ENCODE results near the gene XPO6. TPM values are rescaled to one million over a fixed set of nuclear protein-coding genes. Genes with fewer than 3 reads are reported as not detected.

XPO6 gene
- total RNA-seq, 1 experiment from 2014 or later, result 162 TPM

GRCh38 chr16:28086186-28087139, 125.3 kb downstream of the XPO6 start (continued):
- TF ChIP-seq CTCF (IDR thresholded peaks at IDR 0.05 in 2 of 3, conservative IDR thresholded peaks at IDR 0.05 in 1 of 3; ENCODE audit: borderline replicate concordance in 1 of 3, insufficient read depth in 1 of 3, low read depth in 2 of 3, low read length in 2 of 3), result no peak

GRCh38 chr16:28085389-28086171, 126.2 kb downstream of the XPO6 start:
- no peaks in the 10 kb centered on the region for H3K36me3 ChIP-seq (ENCODE audit: control insufficient read depth in 1 of 2, insufficient read depth in 2 of 2, low read length in 2 of 2)
- TF ChIP-seq YY1 (IDR thresholded peaks at IDR 0.05; ENCODE audit: extremely low read depth, insufficient replicate concordance, low read depth, low read length) (no peak), CTCF (IDR thresholded peaks at IDR 0.05 in 2 of 3, conservative IDR thresholded peaks at IDR 0.05 in 1 of 3; ENCODE audit: borderline replicate concordance in 1 of 3, insufficient read depth in 1 of 3, low read depth in 2 of 3, low read length in 2 of 3) (no peak), CBX3 (IDR thresholded peaks at IDR 0.05; ENCODE audit: low read depth) (no peak), EGR1 (IDR thresholded peaks at IDR 0.05; ENCODE audit: low read depth) (no peak), ELF1 (IDR thresholded peaks at IDR 0.05; ENCODE audit: borderline replicate concordance, low read depth) (no peak), MAX (IDR thresholded peaks at IDR 0.05) (no peak), REST (IDR thresholded peaks at IDR 0.05; ENCODE audit: low read depth) (no peak)
- no peak overlapping the region for H3K9ac ChIP-seq (ENCODE audit: low read length)
- H3K4me1 ChIP-seq (ENCODE audit: control insufficient read depth in 1 of 2, insufficient read depth in 2 of 2, low read length in 2 of 2), result peaks cover 0 to under 1% of the 10 kb centered on the region in 2 experiments; a peak in 1 of 4 replicates
- H2AFZ ChIP-seq (ENCODE audit: low read depth, low read length, poor library complexity, severe bottlenecking), result no peak overlapping the region
- ATAC-seq, result no peak
- RAD21 ChIA-PET (ENCODE audit: low non-redundant PET in 1 of 2, low total read pairs in 2 of 2, uncharacterized antibody in 2 of 2, unreplicated experiment in 2 of 2), result no interaction called here
- H3K4me3 ChIP-seq (replicated peaks in 1 of 2; ENCODE audit: low read depth in 1 of 2, low read length in 2 of 2), result no peak overlapping the region
- intact Hi-C loops (cut with micrococcal nuclease), result no loop called here
- H3K79me2 ChIP-seq (ENCODE audit: insufficient read depth, low read length), result no peaks in the 10 kb centered on the region
- no peaks in the 10 kb centered on the region for H3K9me2 ChIP-seq (ENCODE audit: insufficient read depth)
- CTCF ChIA-PET, result no interaction called here
- no peaks in the 10 kb centered on the region for H3K27me3 ChIP-seq (ENCODE audit: insufficient read depth, low read length)
- POLR2A ChIA-PET, result no interaction called here
- BruUV-seq (replicated peaks), result no TSS peak
- no peaks in the 10 kb centered on the region for H3K9me3 ChIP-seq (ENCODE audit: control insufficient read depth in 1 of 2, insufficient read depth in 1 of 2, low read depth in 1 of 2, low read length in 2 of 2)
- no peak for DNase-seq (ENCODE audit: low read depth, low spot score)
- no peak overlapping the region for H3K4me2 ChIP-seq (ENCODE audit: low read length)
- H4K20me1 ChIP-seq (ENCODE audit: insufficient read depth), result no peaks in the 10 kb centered on the region
- no peak overlapping the region for H3K27ac ChIP-seq (ENCODE audit: low read depth, low read length)

All from HCT116 (cell line).